Measurements from ENCODE around the gene ALK.

Gene ALK

GRCh38 chr2:29817299-29817698 lies 104.1 kb downstream of the ALK start:
- TF ChIP-seq CTCF (conservative IDR thresholded peaks at IDR 0.05; ENCODE audit: low read depth, low read length): no peak
- no peaks in the 10 kb centered on the region for H3K79me2 ChIP-seq (ENCODE audit: insufficient read depth, low read depth)
- H4K20me1 ChIP-seq (ENCODE audit: insufficient read depth): no peaks in the 10 kb centered on the region
- no peak overlapping the region for H3K4me2 ChIP-seq
- no peaks in the 10 kb centered on the region for H3K4me1 ChIP-seq (ENCODE audit: low read depth, poor library complexity, severe bottlenecking)
- no peaks in the 10 kb centered on the region for H3K27me3 ChIP-seq (ENCODE audit: insufficient read depth, low read depth)
- no peaks in the 10 kb centered on the region for H3K36me3 ChIP-seq (ENCODE audit: insufficient read depth)
- no peak overlapping the region for H2AFZ ChIP-seq (ENCODE audit: low read depth)
- H3K4me3 ChIP-seq (IDR thresholded peaks at IDR 0.05; ENCODE audit: insufficient read depth, low read depth, low read length): no peak overlapping the region
- no peak overlapping the region for H3K27ac ChIP-seq
- H3K9ac ChIP-seq: no peak overlapping the region

GRCh38 chr2:29816651-29817050 lies 104.7 kb downstream of the ALK start:
- H3K4me1 ChIP-seq (ENCODE audit: low read depth, poor library complexity, severe bottlenecking): no peaks in the 10 kb centered on the region
- no peaks in the 10 kb centered on the region for H4K20me1 ChIP-seq (ENCODE audit: insufficient read depth)
- no peak overlapping the region for H3K27ac ChIP-seq
- no peak overlapping the region for H2AFZ ChIP-seq (ENCODE audit: low read depth)
- no peak overlapping the region for H3K4me2 ChIP-seq
- no peak for TF ChIP-seq CTCF (conservative IDR thresholded peaks at IDR 0.05; ENCODE audit: low read depth, low read length)
- H3K27me3 ChIP-seq (ENCODE audit: insufficient read depth, low read depth): no peaks in the 10 kb centered on the region
- H3K4me3 ChIP-seq (IDR thresholded peaks at IDR 0.05; ENCODE audit: insufficient read depth, low read depth, low read length): no peak overlapping the region
- no peak overlapping the region for H3K9ac ChIP-seq
- no peaks in the 10 kb centered on the region for H3K79me2 ChIP-seq (ENCODE audit: insufficient read depth, low read depth)
- H3K36me3 ChIP-seq (ENCODE audit: insufficient read depth): no peaks in the 10 kb centered on the region

- Histone ChIP-seq H4K20me1 (ENCODE audit: insufficient read depth) (no peaks in the 10 kb centered on the region), H3K4me1 (ENCODE audit: low read depth, poor library complexity, severe bottlenecking) (peaks cover 5% of the 10 kb centered on the region), H3K36me3 (ENCODE audit: insufficient read depth) (no peaks in the 10 kb centered on the region), H3K9ac (no peak overlapping the region), H3K4me3 (IDR thresholded peaks at IDR 0.05; ENCODE audit: insufficient read depth, low read depth, low read length) (no peak overlapping the region), H3K27me3 (ENCODE audit: insufficient read depth, low read depth) (no peaks in the 10 kb centered on the region), H3K4me2 (no peak overlapping the region), H3K27ac (no peak overlapping the region), H2AFZ (ENCODE audit: low read depth) (no peak overlapping the region), H3K79me2 (ENCODE audit: insufficient read depth, low read depth) (no peaks in the 10 kb centered on the region)
- no peak for TF ChIP-seq CTCF (conservative IDR thresholded peaks at IDR 0.05; ENCODE audit: low read depth, low read length)
Measured at GRCh38 chr2:29811378-29811777, 110.0 kb downstream of the ALK start.

- Histone ChIP-seq H3K79me2 (ENCODE audit: insufficient read depth, low read depth) (no peaks in the 10 kb centered on the region), H2AFZ (ENCODE audit: low read depth) (no peak overlapping the region), H4K20me1 (ENCODE audit: insufficient read depth) (no peaks in the 10 kb centered on the region), H3K27me3 (ENCODE audit: insufficient read depth, low read depth) (no peaks in the 10 kb centered on the region), H3K4me2 (no peak overlapping the region), H3K4me3 (IDR thresholded peaks at IDR 0.05; ENCODE audit: insufficient read depth, low read depth, low read length) (no peak overlapping the region), H3K9ac (no peak overlapping the region), H3K4me1 (ENCODE audit: low read depth, poor library complexity, severe bottlenecking) (peaks cover 5% of the 10 kb centered on the region), H3K27ac (no peak overlapping the region), H3K36me3 (ENCODE audit: insufficient read depth) (no peaks in the 10 kb centered on the region)
- TF ChIP-seq CTCF (conservative IDR thresholded peaks at IDR 0.05; ENCODE audit: low read depth, low read length): no peak
Measured at GRCh38 chr2:29810956-29811355, 110.4 kb downstream of the ALK start.

- no peak for TF ChIP-seq CTCF (conservative IDR thresholded peaks at IDR 0.05; ENCODE audit: low read depth, low read length)
- H3K4me1 ChIP-seq (ENCODE audit: low read depth, poor library complexity, severe bottlenecking): peaks cover 5% of the 10 kb centered on the region
- H3K4me2 ChIP-seq: no peak overlapping the region
- H2AFZ ChIP-seq (ENCODE audit: low read depth): no peak overlapping the region
- no peak overlapping the region for H3K4me3 ChIP-seq (IDR thresholded peaks at IDR 0.05; ENCODE audit: insufficient read depth, low read depth, low read length)
- H3K27me3 ChIP-seq (ENCODE audit: insufficient read depth, low read depth): no peaks in the 10 kb centered on the region
- H3K27ac ChIP-seq: no peak overlapping the region
- no peak overlapping the region for H3K9ac ChIP-seq
- no peaks in the 10 kb centered on the region for H3K79me2 ChIP-seq (ENCODE audit: insufficient read depth, low read depth)
- no peaks in the 10 kb centered on the region for H4K20me1 ChIP-seq (ENCODE audit: insufficient read depth)
- no peaks in the 10 kb centered on the region for H3K36me3 ChIP-seq (ENCODE audit: insufficient read depth)
Measured at GRCh38 chr2:29808321-29808720, 113.1 kb downstream of the ALK start.
